Suppressor macrophage (primary cell): ENCODE results near the gene PCDH11X.
"Not testable (repeated sequence)": the region's sequence is repeated elsewhere in the genome, so short reads cannot be mapped to it uniquely, and the experiment has no call there.

ENCODE experiments used
- DNase-seq, 4 experiments: peaks; one replicate each; pipeline ENCODE4 v3.0.0-alpha.2; 2020 to 2022
- total RNA-seq, 17 experiments: gene quantifications; one replicate each; lab custom pipeline; 2026; ENCODE audit warnings: mixed read lengths in 6 of 17, inconsistent platforms in 3 of 17; lab: John Stamatoyannopoulos, UW

The PCDH11X gene, protein sequence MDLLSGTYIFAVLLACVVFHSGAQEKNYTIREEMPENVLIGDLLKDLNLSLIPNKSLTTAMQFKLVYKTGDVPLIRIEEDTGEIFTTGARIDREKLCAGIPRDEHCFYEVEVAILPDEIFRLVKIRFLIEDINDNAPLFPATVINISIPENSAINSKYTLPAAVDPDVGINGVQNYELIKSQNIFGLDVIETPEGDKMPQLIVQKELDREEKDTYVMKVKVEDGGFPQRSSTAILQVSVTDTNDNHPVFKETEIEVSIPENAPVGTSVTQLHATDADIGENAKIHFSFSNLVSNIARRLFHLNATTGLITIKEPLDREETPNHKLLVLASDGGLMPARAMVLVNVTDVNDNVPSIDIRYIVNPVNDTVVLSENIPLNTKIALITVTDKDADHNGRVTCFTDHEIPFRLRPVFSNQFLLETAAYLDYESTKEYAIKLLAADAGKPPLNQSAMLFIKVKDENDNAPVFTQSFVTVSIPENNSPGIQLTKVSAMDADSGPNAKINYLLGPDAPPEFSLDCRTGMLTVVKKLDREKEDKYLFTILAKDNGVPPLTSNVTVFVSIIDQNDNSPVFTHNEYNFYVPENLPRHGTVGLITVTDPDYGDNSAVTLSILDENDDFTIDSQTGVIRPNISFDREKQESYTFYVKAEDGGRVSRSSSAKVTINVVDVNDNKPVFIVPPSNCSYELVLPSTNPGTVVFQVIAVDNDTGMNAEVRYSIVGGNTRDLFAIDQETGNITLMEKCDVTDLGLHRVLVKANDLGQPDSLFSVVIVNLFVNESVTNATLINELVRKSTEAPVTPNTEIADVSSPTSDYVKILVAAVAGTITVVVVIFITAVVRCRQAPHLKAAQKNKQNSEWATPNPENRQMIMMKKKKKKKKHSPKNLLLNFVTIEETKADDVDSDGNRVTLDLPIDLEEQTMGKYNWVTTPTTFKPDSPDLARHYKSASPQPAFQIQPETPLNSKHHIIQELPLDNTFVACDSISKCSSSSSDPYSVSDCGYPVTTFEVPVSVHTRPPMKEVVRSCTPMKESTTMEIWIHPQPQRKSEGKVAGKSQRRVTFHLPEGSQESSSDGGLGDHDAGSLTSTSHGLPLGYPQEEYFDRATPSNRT (N-terminal part only)
- 0 to 2.3 (median 0) reads per million in 17 experiments for total RNA-seq

DNA sequence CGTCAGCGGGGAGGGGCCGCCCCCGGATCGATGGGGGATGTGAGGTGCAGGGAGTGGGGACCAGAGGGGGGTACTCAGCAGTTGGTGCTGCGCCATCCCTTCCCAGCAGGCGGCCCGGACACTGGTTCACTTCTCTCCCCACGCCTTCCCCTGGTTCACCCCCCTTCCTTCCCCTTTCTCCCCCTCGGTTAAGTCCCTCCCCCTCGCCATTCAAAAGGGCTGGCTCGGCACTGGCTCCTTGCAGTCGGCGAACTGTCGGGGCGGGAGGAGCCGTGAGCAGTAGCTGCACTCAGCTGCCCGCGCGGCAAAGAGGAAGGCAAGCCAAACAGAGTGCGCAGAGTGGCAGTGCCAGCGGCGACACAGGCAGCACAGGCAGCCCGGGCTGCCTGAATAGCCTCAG lies at the start of gene PCDH11X:
PCDH11X (plus strand) TSS at position 241 of the 400 bp plus-strand sequence. CDS start 56,130 bp downstream, outside the sequence.
- DNase-seq = peak; percentile 0 to 4 (median 1)

DNA sequence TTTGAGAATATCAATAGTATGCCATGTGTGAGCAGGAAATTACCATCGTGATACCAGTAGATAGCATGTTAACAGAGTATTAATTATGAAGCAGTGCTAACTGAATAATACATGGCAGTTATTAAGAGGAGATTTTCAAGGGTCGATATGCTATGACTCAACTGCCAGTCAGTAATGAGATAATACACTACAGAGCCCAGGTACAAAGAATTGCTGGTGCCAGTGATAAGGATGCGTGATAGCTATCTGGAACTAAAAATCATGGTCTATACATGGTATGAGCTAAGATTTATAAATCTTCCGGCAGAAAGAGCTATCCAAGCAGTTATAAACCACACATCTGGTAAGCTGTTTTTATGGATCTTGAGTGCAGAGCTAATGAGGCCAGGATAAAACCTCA lies 31.7 kb upstream of the PCDH11X start:
- DNase-seq = not testable (repeated sequence)

DNA sequence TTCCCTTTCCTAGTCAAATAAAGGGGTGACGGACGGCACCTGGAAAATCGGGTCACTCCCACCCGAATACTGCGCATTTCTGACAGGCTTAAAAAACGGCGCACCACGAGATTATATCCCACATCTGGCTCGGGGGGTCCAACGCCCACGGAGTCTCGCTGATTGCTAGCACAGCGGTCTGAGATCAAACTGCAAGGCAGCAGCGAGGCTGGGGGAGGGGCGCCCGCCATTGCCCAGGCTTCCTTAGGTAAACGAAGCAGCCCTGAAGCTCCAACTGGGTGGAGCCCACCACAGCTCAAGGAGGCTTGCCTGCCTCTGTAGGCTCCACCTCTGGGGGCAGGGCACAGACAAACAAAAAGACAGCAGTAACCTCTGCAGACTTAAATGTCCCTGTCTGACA lies 26.2 kb upstream of the PCDH11X start:
- DNase-seq = not testable (repeated sequence)

DNA sequence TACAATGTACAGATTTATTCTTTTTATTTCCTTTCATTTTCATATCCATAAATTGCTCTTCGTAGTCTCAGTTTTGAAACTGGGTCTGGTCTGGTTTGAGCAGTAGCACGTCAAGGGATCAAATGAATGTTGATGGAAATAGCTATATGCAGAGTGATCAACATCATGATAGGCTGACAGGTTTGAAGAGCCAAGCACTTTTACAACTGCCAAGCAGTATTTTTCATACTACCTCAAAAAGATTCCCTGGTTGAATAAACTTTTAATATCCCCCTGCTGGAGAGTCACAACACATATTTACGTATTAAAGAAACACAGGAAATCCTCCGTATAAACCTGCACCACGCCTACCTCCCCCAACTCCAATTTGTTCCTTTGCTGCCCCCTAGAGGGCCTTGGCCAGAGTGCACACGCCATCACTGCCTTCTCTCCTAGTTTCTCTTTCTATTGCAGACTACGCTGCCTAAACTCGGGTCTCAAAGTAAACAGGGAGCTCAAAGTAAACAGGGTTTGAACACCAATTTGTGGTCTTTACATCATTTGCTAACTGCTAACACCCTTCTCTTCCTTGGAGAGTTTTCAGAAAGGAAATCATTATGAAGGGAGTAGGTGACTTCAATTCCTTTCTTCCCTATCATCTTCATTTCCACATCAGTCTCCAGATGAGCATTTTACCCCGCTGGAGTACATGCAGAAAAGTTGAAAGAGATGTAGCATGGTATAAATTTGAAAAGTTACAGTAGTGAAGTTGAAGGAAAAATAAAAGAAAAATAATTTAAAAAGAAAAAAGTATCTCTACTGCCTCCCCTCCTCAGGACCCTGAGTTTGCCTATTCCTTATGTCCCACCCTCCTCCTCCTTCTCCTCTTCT lies 8.3 kb upstream of the PCDH11X start:
- DNase-seq = not testable (repeated sequence)

DNA sequence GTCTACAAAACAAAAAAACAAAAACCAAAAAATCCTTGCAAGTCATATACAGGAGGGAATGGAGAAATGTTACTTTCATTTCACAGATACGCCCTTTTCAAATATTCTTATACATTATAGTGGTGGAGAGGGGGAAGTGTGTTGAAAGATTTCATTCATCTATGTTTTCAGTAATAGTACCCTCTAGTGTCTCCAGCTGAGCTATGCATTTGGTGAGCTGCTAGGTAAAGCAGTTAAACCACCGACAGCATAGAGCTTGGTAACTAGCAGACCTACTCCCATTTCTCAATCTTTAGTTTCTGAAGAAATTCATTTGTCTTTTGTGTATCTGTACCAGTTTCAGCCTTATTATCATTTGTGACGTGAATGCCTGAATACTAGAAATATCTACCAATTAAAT lies 5.2 kb upstream of the PCDH11X start:
- not testable (repeated sequence) for DNase-seq

DNA sequence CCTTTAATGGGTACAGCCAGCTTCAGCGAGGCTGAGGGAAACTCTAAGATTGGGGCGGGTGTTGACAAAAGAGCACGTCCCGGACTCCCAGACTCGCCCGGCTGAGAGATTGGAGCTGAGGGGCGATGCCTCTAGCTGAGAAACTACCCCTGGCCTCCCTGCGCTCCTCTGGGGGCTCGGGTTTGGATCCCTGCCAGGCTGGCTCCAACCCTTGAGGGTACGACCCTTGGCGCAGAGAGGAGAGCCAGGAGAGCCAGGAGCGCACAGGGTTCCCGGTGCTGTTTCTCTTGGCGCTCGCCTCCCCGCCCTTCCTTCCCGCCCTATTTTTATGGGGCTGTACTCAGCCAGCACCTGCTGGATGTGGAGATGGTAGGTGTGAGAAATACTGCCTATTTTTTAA lies 833 bp downstream of the PCDH11X start:
- DNase-seq = not testable (repeated sequence)

DNA sequence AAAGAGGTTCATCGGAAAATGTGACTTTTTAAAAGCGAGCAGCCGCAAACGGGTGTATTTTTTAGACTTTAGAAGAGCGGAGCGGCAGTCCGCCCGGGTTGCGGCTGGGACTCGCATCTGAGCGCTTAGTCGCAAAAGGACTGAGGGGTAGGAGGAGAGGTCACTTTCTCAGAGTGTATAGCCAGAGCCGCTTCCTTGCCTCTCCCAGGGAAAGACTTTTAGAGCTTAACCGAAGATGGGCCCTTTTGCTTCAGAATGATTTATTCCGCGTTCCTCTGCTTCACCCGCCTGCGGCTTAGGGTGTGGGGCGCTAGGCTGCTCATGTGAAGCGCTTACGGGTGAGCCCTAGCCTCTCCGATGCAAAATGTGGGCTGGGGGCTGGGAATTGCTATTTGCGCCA lies 1.5 kb downstream of the PCDH11X start:
- DNase-seq = not testable (repeated sequence)

DNA sequence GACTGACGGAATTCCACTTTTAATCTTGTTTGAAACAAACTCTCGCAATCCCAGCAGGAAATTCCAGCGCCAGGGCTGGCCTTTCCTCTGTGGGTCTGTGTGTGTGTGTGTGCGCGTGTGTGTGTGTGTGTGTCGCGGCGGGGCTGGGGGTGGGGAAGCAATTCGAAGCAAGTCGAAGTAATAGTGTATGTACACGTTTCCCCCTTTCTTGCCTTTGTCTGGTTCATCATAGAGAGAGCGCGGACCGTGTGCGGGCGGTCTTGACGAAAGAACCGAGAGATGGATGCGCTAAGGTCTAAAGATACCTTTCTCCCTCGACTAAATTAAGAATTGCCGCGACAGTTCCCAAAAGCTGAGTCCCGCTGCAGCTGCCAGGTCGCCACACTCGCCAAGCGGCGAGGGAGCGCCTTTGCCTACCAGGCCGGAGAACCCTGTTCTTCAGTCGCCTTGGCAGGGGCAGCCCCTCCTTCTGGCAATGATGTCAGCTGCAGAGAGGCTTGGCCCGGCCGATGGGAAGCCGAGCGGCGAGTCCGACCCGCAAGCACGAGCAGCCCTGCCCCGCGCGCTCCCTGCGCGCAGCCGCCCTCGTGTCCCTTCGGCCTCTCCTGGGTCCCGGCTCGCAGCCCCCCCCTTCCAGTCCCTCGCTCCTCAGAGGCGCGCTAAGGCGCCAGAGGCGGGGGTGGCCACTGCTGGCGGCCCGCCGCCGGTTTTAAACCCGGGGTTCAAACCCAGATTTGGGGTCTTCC lies 2.6 kb downstream of the PCDH11X start:
- DNase-seq = not testable (repeated sequence)

DNA sequence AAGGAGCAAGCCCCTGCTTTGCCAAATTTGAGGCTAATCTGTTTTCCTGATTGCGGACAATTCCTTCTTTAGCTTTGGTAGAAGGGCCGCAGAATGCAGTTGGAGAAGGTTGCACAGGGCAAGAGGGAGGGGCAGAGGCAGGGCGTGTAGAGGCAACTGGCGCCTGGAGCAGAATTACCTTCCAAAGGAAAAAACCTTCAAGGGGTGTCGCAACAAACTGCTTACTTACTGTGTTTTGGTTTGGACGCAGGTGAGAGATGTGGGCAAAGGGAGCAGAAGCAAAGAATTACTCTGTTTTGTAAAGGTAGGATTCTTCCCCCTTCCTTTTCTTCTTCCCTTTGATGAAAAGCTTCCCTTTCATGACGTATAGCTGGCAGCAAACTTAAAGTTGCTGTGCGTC lies 3.6 kb downstream of the PCDH11X start:
- not testable (repeated sequence) for DNase-seq

DNA sequence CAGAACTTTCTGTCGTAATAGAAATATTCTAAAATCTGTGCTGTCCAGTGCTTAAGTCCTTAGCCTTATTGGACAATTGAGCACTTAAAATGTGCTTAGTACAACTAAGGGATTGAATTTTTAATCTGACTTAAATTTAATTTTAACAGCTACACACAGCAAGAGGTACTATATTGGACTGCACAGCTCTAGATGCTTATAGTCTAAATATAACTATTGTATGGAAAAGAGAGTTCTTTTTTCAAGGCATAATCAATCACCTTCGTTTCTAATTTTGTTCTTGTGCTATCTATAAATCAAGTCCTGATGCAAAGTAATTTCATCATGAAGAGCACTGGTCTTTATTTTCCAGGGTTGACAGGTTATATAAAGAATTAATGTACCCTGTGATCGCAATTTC lies 38.4 kb downstream of the PCDH11X start:
- DNase-seq = not testable (repeated sequence)

DNA sequence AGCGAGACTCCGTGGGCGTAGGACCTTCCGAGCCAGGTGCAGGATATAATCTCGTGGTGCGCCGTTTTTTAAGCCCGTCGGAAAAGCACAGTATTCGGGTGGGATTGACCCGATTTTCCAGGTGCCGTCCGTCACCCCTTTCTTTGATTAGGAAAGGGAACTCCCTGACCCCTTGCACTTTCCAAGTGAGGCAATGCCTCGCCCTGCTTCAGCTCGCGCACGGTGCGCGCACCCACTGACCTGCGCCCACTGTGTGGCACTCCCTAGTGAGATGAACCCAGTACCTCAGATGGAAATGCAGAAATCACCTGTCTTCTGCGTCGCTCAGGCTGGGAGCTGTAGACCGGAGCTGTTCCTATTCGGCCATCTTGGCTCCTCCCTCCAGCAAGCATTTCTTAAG lies 46.1 kb downstream of the PCDH11X start:
- DNase-seq = not testable (repeated sequence)
